ENCODE data around the gene DMRTA1. TPM values are rescaled to one million over a fixed set of nuclear protein-coding genes. Genes with fewer than 3 reads are reported as not detected.
"Not testable (repeated sequence)": the region's sequence is repeated elsewhere in the genome, so short reads cannot be mapped to it uniquely, and the experiment has no call there.

DMRTA1 gene
- not detected for total RNA-seq

GRCh38 chr9:22446589-22446949 lies at the start of gene DMRTA1:
DMRTA1 (plus strand) TSS chr9:22446824; CDS start chr9:22447066, 242 bp downstream.
- ATAC-seq (replicated peaks in 1 of 2) (peak; percentile 22 to 28), DNase-seq (peak; percentile 5 to 8)
- peaks cover 5% of the 10 kb centered on the region for H3K4me1 Mint-ChIP-seq (ENCODE audit: low read depth)
- H3K36me3 Mint-ChIP-seq (ENCODE audit: insufficient read depth in 2 of 2) = no peaks in the 10 kb centered on the region
- peak within 1 kb of the TSS; percentile 65 to 70 for H3K4me3 Mint-ChIP-seq
- peaks cover 60% of the 10 kb centered on the region for H3K27me3 Mint-ChIP-seq (ENCODE audit: low read depth)
- H3K27ac Mint-ChIP-seq = no peak within 1 kb of the TSS
- peaks cover 0 to 1% of the 10 kb centered on the region in 2 donors for H3K9me3 Mint-ChIP-seq

- Mint-ChIP-seq H3K27ac (no peak overlapping the region), H3K9me3 (peaks cover 0 to 2% of the 10 kb centered on the region in 2 donors), H3K27me3 (ENCODE audit: low read depth) (no peaks in the 10 kb centered on the region), H3K36me3 (ENCODE audit: insufficient read depth in 2 of 2) (no peaks in the 10 kb centered on the region), H3K4me1 (ENCODE audit: low read depth) (no peaks in the 10 kb centered on the region), H3K4me3 (no peak overlapping the region)
- no peak for ATAC-seq (replicated peaks in 1 of 2)
- DNase-seq = no peak
Observed at GRCh38 chr9:22401671-22402070, 45.0 kb upstream of the DMRTA1 start.

DNA sequence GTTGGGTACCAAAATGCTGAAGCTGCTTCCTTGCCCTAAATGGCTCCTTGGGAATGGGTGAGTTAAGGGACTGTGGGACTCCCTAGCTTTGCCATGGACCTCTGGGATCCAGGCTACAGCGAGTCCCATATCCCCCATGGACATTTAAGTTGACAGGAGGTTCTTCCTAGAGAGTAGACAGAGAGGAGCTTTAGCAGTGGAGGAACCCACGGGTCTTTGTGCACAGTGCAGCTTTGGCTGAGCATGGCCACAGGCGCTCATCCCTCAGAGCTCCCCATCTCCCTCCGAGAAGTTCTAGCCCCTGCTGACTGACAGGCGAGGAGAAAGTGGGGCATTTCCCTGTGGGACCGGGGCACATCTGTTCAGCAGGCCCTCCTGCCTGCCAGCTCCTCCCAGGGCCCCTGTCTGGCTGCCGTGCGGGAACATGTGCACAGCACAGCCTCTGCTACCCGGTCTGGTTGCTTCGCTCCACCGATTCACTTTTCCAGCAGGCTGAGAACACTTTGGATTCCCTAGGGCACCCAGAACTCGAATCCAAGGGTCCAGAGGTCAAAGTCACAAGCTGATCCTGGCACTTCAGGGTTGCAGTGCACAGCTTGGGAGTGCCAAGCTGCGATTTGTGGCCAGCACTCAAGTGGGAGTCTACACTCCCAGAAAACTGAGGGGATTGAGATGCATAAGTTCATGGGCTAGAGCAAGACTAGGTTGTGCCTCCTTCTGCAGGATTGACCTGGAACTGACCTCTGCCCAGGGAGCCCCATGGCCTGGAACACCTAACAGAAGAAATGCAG lies 40.6 kb upstream of the DMRTA1 start:
- no peaks in the 10 kb centered on the region for H3K27me3 Mint-ChIP-seq (ENCODE audit: low read depth)
- no peak for DNase-seq
- no peak overlapping the region for H3K27ac Mint-ChIP-seq
- H3K36me3 Mint-ChIP-seq (ENCODE audit: insufficient read depth in 2 of 2) = no peaks in the 10 kb centered on the region
- H3K4me3 Mint-ChIP-seq = no peak overlapping the region
- H3K9me3 Mint-ChIP-seq = peaks cover 1 to 2% of the 10 kb centered on the region in 2 donors
- H3K4me1 Mint-ChIP-seq (ENCODE audit: low read depth) = no peaks in the 10 kb centered on the region
- ATAC-seq (replicated peaks in 1 of 2) = no peak

DNA sequence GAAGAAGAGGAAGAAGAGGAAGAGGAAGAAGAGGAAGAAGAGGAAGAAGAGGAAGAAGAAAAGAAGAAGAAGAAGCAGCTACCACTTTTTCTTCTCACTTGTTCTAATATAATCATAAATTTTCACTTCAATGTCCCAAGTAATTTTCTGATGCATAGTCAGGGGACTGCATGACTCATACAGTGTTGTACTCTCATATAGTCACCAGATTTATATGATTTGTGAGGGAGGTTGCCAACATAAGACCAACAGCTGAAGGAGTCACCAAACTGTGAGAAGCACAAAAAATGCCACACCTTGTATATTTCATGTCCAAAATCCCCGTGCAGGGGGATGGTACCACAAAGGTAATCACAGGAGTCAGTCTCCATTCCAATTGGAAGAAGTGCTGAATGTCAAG lies 32.7 kb upstream of the DMRTA1 start:
- Mint-ChIP-seq H3K36me3 (ENCODE audit: insufficient read depth in 2 of 2) (no peaks in the 10 kb centered on the region), H3K27ac (no peak overlapping the region), H3K9me3 (peaks cover 0 to 1% of the 10 kb centered on the region in 2 donors), H3K4me3 (no peak overlapping the region), H3K4me1 (ENCODE audit: low read depth) (no peaks in the 10 kb centered on the region), H3K27me3 (ENCODE audit: low read depth) (no peaks in the 10 kb centered on the region)
- ATAC-seq (replicated peaks in 1 of 2) = no peak
- DNase-seq = no peak

- ATAC-seq (replicated peaks in 1 of 2) (no peak), DNase-seq (no peak)
- no peaks in the 10 kb centered on the region for H3K9me3 Mint-ChIP-seq
- no peaks in the 10 kb centered on the region for H3K4me1 Mint-ChIP-seq (ENCODE audit: low read depth)
- H3K27ac Mint-ChIP-seq = no peak overlapping the region
- no peak overlapping the region for H3K4me3 Mint-ChIP-seq
- H3K36me3 Mint-ChIP-seq (ENCODE audit: insufficient read depth in 2 of 2) = no peaks in the 10 kb centered on the region
- H3K27me3 Mint-ChIP-seq (ENCODE audit: low read depth) = no peaks in the 10 kb centered on the region
Observed at GRCh38 chr9:22415941-22416691, 30.5 kb upstream of the DMRTA1 start.

DNA sequence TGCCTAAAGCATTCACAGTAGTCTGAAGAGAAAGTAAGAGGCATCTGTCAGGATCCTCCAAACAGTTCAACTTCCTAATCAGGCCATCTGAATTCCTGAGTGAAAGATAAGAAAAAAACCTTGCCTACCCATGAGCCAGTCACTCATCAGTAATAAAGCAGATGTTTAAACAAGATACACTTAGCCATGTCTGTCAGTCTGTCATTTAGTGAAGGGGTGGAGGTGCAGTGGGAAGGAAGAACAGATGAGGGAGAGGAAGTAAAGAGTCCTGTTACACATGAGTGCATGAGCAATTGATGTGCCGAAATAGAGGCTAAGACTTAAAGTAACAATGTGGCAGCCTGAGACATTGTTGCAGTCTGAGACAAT lies 29.9 kb upstream of the DMRTA1 start:
- Mint-ChIP-seq H3K36me3 (ENCODE audit: insufficient read depth in 2 of 2) (no peaks in the 10 kb centered on the region), H3K9me3 (no peaks in the 10 kb centered on the region), H3K4me1 (ENCODE audit: low read depth) (no peaks in the 10 kb centered on the region), H3K27ac (no peak overlapping the region), H3K27me3 (ENCODE audit: low read depth) (no peaks in the 10 kb centered on the region), H3K4me3 (no peak overlapping the region)
- no peak for ATAC-seq (replicated peaks in 1 of 2)
- no peak for DNase-seq

- DNase-seq = no peak
- Mint-ChIP-seq H3K4me3 (no peak overlapping the region), H3K4me1 (ENCODE audit: low read depth) (no peaks in the 10 kb centered on the region), H3K27me3 (ENCODE audit: low read depth) (peaks cover 7% of the 10 kb centered on the region), H3K36me3 (ENCODE audit: insufficient read depth in 2 of 2) (no peaks in the 10 kb centered on the region), H3K9me3 (no peaks in the 10 kb centered on the region), H3K27ac (no peak overlapping the region)
- no peak for ATAC-seq (replicated peaks in 1 of 2)
Observed at GRCh38 chr9:22423566-22423965, 23.1 kb upstream of the DMRTA1 start.

- Mint-ChIP-seq H3K27me3 (ENCODE audit: low read depth) (peaks cover 7% of the 10 kb centered on the region), H3K4me1 (ENCODE audit: low read depth) (no peaks in the 10 kb centered on the region), H3K36me3 (ENCODE audit: insufficient read depth in 2 of 2) (no peaks in the 10 kb centered on the region), H3K4me3 (no peak overlapping the region), H3K9me3 (no peaks in the 10 kb centered on the region), H3K27ac (no peak overlapping the region)
- no peak for DNase-seq
- ATAC-seq (replicated peaks in 1 of 2) = no peak
Observed at GRCh38 chr9:22424616-22425015, 22.0 kb upstream of the DMRTA1 start.

DNA sequence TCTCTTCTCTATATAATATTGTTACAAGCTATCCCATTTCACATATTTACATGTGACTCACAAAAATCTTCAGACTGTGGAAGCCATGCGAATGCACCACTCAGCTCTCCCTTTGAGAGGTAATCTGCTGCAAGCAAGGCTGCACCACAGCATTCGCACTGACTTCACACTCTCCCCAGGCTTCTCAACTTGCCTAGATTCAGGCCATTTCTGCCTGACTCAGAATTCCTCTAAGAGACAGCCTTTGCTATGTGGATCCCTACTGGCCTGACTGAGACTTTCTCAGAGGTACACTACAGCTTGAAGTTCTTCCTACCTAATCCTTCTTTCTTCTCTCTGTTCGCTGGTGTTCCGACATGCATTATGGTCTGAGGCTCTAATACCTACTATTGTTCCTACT lies 21.1 kb upstream of the DMRTA1 start:
- ATAC-seq (replicated peaks in 1 of 2) = no peak
- Mint-ChIP-seq H3K9me3 (no peaks in the 10 kb centered on the region), H3K36me3 (ENCODE audit: insufficient read depth in 2 of 2) (no peaks in the 10 kb centered on the region), H3K27ac (no peak overlapping the region), H3K4me3 (no peak overlapping the region), H3K4me1 (ENCODE audit: low read depth) (no peaks in the 10 kb centered on the region), H3K27me3 (ENCODE audit: low read depth) (peaks cover 7% of the 10 kb centered on the region)
- no peak for DNase-seq

- H3K4me3 Mint-ChIP-seq = no peak overlapping the region
- H3K9me3 Mint-ChIP-seq = no peaks in the 10 kb centered on the region
- H3K27me3 Mint-ChIP-seq (ENCODE audit: low read depth) = peaks cover 7% of the 10 kb centered on the region
- no peak for ATAC-seq (replicated peaks in 1 of 2)
- no peak overlapping the region for H3K27ac Mint-ChIP-seq
- H3K4me1 Mint-ChIP-seq (ENCODE audit: low read depth) = no peaks in the 10 kb centered on the region
- no peaks in the 10 kb centered on the region for H3K36me3 Mint-ChIP-seq (ENCODE audit: insufficient read depth in 2 of 2)
- no peak for DNase-seq
Observed at GRCh38 chr9:22427226-22427880, 19.3 kb upstream of the DMRTA1 start.

GRCh38 chr9:22433691-22434090 lies 12.9 kb upstream of the DMRTA1 start:
- no peak for ATAC-seq (replicated peaks in 1 of 2)
- Mint-ChIP-seq H3K36me3 (ENCODE audit: insufficient read depth in 2 of 2) (no peaks in the 10 kb centered on the region), H3K27me3 (ENCODE audit: low read depth) (no peaks in the 10 kb centered on the region), H3K9me3 (no peaks in the 10 kb centered on the region), H3K4me1 (ENCODE audit: low read depth) (no peaks in the 10 kb centered on the region), H3K27ac (no peak overlapping the region), H3K4me3 (no peak overlapping the region)
- no peak for DNase-seq

GRCh38 chr9:22435252-22435651 lies 11.4 kb upstream of the DMRTA1 start:
- not testable (repeated sequence) for ATAC-seq (replicated peaks in 1 of 2); H3K27me3 Mint-ChIP-seq (ENCODE audit: low read depth); DNase-seq; H3K4me1 Mint-ChIP-seq (ENCODE audit: low read depth); H3K36me3 Mint-ChIP-seq (ENCODE audit: insufficient read depth in 2 of 2); H3K9me3 Mint-ChIP-seq; H3K27ac Mint-ChIP-seq; H3K4me3 Mint-ChIP-seq

- not testable (repeated sequence) for H3K9me3 Mint-ChIP-seq; ATAC-seq (replicated peaks in 1 of 2); H3K4me3 Mint-ChIP-seq; DNase-seq; H3K27ac Mint-ChIP-seq; H3K4me1 Mint-ChIP-seq (ENCODE audit: low read depth); H3K36me3 Mint-ChIP-seq (ENCODE audit: insufficient read depth in 2 of 2); H3K27me3 Mint-ChIP-seq (ENCODE audit: low read depth)
Observed at GRCh38 chr9:22437461-22438067, 9.1 kb upstream of the DMRTA1 start.

Data from activated T-cell treated with anti-CD3 and anti-CD28 coated beads, Interleukin-2, amount 50 U/mL, for 72 hours (primary cell).